SKM-1 (cell line): ENCODE measurements around the gene KIAA1328.
"Not testable (repeated sequence)": the region's sequence is repeated elsewhere in the genome, so short reads cannot be mapped to it uniquely, and the experiment has no call there.

Experiments
- DNase-seq: peaks from one replicate; lab custom pipeline; 2025; ENCODE audit not compliant: unreplicated experiment; lab: John Stamatoyannopoulos, UW

Gene KIAA1328

DNA sequence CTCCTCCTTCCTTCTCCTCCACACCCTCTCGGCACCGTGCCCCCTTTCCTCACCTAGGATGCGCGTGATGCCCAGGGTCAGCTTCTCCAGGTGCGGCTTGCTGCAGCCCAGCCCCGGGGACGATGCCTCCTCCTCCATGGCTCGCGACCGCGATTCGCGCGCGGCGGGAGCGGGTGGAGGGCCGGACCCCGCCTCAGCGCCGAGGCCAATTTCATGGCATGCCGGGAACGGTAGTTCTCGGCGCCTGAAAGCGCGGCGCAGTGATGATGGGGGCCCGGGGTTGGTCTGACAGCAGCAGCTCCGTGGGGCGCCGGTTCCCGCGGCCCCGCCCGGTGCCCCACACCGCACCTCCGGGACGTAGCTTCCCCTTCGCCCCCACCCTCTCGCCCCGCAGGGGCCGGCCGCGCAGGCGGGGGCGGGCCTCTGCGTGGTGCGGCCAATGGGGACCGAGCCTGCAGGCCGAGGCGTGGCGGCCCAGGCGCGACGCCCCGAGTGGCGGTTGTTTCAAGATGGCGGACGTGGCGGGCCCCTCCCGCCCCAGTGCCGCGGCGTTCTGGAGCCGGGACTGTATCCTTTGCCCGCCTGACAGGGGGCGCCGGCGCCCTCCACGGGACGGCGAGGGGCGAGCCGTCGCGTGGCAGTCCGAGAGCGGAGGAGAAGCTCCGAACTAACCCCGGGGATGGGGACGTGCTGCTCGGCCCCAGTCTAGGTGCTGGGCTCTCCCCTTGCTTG lies at the start of gene KIAA1328, which contains the start of gene TPGS2:
Gene KIAA1328, plus strand, starts transcription at position 498 of the 732 bp plus-strand sequence. Its CDS starts 12 bp downstream, at position 510.
Gene TPGS2, minus strand, starts transcription at position 373 of the 732 bp plus-strand sequence. Its CDS starts 235 bp downstream, at position 138.
- peak; percentile 52 for DNase-seq

DNA sequence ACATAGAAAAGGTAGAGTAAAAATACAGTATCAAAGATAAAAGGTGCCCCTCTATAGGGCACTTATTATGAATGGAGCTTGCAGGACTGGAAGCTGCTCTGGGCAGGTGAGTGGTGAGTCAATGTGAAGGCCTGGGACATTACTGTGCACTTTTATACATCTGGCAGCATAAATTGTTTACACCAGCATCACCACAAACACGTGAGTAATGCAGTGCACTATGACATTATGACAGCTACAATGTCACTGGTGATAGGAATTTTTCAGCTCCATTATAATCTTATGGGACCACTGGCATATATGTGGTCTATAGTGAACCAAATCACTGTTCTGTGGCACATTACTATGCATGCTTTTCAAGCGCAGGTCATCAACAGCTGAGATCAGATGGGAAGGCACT lies 48.2 kb upstream of the KIAA1328 start:
- no peak for DNase-seq

DNA sequence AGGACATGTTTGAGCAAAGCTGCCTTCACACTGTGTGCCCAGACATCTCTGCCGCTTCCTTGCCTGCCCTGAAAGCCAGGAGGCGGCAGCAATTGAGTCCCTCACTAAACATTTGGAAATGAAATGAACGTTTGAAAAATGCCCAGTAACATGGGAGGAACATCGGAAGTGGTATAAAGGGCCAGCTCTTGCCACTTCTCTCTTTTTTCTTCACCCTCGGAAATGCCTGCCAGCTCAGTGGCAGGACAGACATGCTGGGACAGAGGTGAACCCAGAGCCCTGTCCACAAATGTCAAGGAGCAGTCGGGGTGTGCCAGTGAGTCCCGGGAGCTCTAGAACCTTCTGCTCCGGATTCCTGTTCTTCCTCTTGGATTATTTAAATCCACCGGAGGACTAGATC lies 46.2 kb upstream of the KIAA1328 start:
- no peak for DNase-seq

DNA sequence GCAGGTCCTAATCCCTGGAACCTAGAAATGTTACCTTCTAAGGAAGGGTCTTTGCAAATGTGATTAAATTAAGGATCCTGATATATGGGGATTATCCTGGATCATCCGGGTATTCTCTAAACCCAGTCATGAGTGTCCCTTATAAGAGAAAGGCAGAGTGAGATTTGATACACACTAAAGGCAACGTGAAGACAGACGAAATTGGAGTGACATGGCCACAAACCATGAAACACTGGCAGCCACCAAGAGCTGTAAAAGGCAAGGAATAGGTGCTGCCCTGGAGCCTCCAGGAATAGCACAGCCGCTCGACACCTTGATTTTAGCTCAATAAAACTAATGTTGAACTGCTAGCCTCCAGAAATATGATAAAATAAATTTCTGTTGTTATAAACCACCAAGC lies 45.1 kb upstream of the KIAA1328 start:
- DNase-seq = no peak

DNA sequence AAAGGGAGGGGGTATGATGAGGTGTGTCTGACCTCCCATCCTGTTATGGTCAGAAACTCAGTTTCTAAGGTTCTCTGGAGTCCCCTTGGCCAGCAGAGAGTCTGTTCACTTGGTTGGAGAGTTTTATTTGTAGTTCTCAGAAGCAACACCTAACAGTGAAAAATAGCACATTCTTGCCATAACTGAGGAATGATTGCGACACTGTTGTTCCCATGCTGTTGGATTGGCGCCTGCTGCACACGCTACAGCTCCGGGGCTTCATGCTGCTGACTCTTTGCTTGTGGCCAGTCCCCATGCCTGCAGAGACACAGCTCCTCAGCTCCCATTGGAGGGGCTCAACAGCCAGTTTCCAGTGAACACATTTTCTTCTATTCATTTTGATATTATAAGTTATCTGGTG lies 42.2 kb upstream of the KIAA1328 start:
- no peak for DNase-seq

DNA sequence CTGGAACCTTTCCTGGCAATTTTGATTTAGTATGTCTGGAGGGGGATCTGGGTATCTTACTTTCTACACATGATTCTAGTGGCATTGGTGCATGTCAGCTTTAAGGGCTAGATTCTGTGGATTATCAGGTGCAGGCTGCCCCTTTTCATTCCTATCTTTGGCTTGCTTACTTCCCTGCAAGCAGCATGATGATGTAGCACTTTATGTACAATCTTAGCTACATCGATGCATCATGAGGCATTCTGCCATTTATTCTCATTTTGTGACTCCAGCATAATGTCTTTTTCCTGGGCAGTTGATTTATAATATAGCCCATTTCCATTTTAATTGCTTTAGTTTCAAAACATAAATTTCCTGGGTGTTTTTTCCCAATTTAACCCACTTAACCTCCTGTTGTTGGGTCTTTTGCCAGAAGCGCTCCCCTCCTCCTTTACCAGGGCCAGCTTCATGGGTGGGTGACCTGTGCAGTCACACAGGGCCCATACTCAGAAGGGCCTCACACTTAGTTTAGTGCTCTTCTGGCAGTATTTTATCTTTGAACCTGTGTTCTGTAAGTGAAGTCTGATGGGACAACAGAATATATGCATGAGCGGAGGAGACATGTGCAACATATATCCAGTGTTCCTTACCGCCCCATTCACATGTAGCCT lies 36.2 kb upstream of the KIAA1328 start:
- no peak for DNase-seq

GRCh38 chr18:36798738-36799473 lies 30.0 kb upstream of the KIAA1328 start:
- no peak for DNase-seq

DNA sequence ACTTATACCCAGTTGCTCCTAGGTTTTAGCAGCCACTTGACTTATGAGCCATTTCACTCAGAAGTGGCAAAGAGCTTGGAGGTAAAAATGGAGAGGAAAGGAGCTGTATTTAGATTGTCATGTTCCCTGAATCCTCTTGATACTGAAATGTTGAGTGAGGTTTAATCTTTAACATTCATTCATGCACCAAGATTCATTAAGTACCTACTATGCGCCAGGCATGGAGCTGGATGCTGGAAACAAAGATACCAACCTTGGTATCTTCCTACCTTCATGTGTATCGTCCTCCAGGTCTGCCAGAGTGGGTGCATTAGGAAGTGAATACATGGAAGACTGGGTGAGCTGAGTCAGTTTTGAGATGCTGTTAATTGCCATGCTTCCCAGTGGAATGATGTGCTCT lies 23.8 kb upstream of the KIAA1328 start:
- DNase-seq = no peak

DNA sequence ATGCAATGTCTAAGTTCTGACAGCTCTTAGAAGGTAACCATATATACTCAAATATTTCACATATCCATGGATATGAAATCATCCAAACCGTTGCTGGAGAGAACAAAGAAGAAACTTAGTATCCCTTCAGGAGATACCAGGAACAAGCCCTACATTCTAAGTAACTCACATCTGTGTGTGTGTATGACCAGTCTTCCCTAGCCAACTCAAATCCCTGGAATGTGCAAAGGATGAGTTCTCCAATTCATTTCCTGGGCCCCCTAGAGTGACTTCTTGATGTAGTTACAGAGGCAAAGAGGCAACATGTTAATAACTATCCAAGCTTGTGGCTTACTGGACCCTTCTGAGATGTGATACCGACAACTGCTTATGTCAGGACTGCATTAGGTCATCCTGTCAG lies 20.2 kb upstream of the KIAA1328 start:
- DNase-seq = no peak

- peak; percentile 47 for DNase-seq
These were observed 19.1 kb upstream of the KIAA1328 start for GRCh38 chr18:36809590-36810381.

DNA sequence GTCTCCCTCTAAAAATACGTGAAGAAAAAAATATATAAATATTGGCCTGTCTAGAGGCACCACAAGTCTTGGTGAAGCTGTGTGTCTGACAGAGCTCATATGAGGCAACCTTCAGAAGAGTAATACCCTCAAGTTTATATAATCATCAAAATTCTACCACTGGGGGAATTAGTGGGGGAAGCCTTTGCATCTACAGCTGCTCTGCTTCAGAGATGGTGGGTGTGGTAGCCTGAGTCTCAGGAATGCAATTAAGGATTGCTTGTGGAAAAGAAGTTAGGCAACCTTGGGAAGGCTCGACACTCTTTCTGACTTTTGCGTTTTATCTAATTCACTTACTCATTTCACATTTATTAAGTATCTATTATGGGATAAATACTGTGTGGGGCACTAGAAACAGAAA lies 17.5 kb upstream of the KIAA1328 start:
- DNase-seq = no peak

GRCh38 chr18:36811955-36812354 lies 17.0 kb upstream of the KIAA1328 start:
- no peak for DNase-seq

DNA sequence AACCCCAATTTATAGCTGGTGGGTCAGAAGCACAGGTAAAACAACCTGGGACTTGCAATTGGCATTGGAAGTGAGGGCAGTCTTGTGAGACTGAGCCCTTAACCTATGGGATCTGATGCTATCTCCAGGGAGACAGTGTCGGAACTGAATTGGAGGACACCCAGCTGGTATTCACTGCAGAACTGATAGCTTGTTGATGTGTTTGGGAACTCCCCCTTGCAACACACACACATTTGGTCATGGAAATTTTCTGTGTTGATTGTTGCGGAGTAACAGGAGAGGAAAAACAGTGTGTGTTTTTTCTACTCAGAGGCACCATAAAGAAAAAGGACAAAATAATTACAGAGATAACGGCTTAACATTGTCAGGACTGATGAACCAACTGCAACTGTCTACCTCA lies 16.2 kb upstream of the KIAA1328 start:
- no peak for DNase-seq

DNA sequence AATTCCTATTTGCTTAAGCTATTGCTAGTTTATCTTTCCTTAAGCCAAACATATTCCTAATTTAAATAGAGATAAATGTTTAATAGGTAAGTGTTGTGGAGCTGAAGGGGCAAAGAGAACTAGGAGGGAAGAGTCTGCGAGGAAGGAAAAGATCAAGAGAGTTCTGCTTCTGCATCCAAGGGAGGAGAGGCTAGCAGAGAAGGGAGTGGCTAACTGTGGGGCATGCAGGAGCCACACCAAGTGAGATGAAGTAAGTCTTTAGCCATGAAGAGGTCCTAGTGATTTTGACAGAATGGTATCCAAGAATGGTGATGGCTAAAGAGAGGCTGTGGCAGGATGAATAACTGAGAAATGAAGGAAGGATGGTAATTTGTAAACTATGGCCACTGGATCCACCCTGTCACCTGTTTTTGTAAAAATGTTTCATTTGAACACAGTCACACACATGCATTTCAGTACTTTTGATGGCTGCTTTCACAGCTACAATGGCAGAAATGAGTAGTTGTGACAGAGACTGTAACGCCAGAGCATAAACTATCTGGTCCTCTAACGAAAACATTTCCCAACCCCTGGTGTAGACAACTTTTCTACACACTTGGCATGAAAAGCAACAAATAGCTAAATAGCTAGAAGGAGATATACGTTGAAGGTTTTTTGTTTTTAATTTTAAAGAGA lies 15.7 kb upstream of the KIAA1328 start:
- DNase-seq = no peak

DNA sequence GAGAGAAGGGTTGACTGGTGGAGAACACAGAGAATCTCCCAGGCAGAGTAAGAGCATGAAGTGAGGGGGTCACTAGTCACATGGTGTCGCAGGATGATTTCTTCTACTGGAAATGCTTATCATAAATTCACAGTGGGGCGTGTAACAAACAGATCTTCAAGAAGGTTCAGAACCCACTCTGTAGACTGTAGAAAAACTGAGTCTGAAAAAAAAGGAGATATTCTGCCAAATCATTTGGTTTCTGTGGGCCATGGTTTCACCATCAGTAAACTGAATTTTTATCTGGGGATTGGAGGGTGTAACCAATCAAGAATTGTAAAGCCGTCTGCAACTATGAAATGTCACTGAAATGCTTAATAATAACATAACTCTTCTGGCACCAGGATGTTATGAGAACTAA lies 15.1 kb upstream of the KIAA1328 start:
- DNase-seq = no peak

DNA sequence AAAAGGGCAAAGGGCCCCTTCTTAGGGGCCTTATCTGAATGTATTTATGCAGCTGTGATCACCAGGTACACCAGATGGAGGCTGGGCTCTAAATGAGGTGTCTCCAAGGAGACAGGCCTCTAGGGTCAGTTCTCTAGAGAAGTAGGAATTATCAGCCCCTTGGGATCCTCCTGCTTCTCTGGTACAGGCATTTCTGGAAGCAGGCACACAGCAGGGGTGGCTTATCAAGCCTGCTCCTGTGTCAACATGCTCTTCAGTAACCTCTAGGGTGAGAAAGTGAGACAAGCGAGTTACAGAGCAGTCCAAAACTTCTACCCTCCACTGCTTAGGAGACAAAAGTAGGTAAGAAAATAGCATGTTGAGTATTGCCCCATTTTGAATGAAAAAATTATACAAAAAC lies 13.9 kb upstream of the KIAA1328 start:
- no peak for DNase-seq

DNA sequence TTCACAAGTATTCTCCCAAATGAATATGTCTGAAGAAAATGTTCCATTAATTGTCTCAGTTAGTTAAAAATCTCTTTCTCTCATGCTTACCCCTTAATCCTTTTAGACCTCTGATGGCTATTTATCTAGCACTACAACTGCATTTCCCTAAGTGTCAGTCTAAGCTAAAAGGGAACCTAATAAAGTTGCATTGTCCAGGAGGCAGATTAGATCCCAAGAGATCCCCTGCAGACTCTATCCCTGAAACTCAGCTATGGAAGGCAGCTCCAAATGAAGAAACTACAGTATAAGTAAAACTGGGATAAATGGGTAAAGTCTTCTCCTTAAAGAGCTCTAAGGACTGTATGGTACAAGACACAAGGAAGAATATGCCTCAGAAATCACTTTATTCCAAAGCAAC lies 12.8 kb upstream of the KIAA1328 start:
- DNase-seq = not testable (repeated sequence)

GRCh38 chr18:36817039-36817438 lies 11.9 kb upstream of the KIAA1328 start:
- no peak for DNase-seq

DNA sequence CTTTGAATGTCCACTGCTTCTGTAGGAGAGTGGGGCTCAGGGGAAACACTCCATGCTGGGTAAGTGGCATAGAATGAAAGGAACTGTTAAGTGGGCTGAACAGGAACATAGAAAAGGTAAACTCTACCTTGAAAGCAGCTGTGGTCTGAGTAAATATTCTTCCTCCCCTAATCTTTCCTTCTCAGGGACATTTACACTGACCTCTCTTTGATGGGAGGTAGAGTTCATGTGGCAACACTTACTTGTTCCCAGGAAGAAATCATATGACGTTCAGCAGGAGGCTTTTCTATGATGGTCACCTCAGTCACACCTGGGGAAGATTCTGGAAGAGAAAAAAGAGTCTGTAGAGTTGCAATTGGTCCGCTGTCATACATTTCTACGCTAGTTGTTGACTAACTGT lies 10.3 kb upstream of the KIAA1328 start:
- no peak for DNase-seq

DNA sequence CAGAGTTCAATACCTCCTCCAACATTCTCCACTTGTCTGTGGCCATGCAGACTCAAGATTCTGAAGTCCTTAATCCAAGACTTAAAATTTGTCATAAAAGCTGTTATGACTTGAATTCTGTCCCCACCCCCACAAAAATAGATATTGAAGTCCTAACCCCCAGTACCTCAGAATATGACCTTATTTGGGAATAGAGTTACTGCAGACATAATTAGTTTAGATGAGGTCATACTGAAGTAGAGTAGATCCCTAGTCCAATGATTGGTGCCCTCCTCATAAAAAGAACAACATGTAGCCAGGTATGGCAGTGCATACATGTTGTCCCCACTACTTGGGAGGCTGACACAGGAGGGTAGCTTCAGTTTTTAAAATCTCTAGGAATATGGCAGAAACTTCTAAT lies 9.3 kb upstream of the KIAA1328 start:
- DNase-seq = no peak

DNA sequence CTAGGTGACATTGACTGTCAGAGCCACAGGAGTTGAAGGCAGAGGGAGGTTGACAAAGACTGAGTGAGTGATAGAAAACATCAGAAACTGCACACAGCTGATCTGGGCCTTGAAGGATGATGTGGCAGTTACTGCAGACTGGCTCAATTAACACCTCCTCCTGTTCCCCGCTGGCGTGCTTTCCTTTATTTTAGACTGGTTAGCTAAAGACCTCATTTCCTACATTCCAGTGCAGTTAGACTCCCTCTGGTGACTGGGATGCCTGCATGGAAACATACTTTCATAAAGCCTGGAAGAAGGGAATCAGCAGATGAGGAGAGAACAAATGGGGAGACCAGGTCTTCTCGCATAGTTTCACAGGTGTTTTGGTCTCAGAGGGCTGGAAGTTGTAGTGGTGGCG lies 7.2 kb upstream of the KIAA1328 start:
- no peak for DNase-seq
